Fibroblast of the aortic adventitia (primary cell): ENCODE results near the gene JDP2. TPM values are rescaled to one million over a fixed set of nuclear protein-coding genes. Genes with fewer than 3 reads are reported as not detected.

ENCODE experiments used
- DNase-seq: peaks from one replicate; pipeline ENCODE4 v3.0.0-alpha.2; 2010; ENCODE audit warnings: low read depth
- H3K4me3 ChIP-seq: 2 replicates; pipeline ENCODE4 v1.5.1; 2011; ENCODE audit warnings: low read depth, mild to moderate bottlenecking, control low read depth, low read length, moderate library complexity
- total RNA-seq: library from RNA; depleted of rRNA; stranded (reverse); fragments of >200 nt; gene quantifications from 2 replicates; pipeline ENCODE4 v1.2.3, GENCODE V29; 2012; ENCODE audit warnings: low replicate concordance
- TF ChIP-seq, protein P1 (sequence below): IDR thresholded peaks from 2 replicates; pipeline ENCODE4 v1.5.1; 2011; ENCODE audit warnings: mild to moderate bottlenecking, low read length, control low read depth, inconsistent platforms; ENCODE audit not compliant: insufficient read depth

The JDP2 gene
- total RNA-seq, 1 donor: 80.1 TPM

DNA sequence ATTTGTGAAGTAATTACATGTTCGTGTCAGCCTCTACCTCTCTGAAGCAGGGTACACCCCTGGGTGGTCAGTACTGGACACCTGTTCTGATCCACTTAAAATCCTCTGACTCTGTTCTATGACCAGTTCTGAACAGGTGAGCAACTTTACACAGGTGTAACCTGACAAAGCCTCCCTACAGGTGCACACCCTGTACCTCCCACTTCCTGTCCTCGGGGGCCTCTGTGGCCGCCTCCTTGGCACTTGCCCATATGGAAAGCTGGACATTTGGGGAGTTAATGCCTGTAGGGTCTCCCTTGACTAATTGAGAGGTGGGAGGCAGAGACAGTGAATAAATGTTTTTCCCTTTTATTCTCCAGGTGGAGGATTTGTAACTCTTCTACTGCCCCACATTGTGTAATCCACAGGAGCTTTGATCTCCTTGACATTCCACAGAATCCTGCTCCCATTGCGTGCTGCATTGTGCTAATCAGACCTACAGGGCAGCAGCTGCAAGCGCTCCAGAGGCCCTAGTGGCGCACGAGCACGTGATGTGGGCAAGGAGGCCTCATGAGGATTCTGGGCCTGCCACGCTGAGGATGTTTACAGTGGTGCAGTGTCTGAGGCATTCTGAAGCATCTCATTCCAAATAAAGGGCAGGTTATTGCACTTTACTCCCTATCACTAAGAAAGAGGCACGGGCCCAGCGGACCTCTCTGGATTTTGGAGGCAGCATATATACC, 48.6 kb downstream of the JDP2 start:
- TF ChIP-seq, protein P1, sequence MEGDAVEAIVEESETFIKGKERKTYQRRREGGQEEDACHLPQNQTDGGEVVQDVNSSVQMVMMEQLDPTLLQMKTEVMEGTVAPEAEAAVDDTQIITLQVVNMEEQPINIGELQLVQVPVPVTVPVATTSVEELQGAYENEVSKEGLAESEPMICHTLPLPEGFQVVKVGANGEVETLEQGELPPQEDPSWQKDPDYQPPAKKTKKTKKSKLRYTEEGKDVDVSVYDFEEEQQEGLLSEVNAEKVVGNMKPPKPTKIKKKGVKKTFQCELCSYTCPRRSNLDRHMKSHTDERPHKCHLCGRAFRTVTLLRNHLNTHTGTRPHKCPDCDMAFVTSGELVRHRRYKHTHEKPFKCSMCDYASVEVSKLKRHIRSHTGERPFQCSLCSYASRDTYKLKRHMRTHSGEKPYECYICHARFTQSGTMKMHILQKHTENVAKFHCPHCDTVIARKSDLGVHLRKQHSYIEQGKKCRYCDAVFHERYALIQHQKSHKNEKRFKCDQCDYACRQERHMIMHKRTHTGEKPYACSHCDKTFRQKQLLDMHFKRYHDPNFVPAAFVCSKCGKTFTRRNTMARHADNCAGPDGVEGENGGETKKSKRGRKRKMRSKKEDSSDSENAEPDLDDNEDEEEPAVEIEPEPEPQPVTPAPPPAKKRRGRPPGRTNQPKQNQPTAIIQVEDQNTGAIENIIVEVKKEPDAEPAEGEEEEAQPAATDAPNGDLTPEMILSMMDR: no peak
- DNase-seq: no peak
- no peak overlapping the region for H3K4me3 ChIP-seq

GRCh38 chr14:75477881-75478280, 50.1 kb downstream of the JDP2 start:
- no peak for DNase-seq
- TF ChIP-seq, protein P1: no peak
- H3K4me3 ChIP-seq: no peak overlapping the region

DNA sequence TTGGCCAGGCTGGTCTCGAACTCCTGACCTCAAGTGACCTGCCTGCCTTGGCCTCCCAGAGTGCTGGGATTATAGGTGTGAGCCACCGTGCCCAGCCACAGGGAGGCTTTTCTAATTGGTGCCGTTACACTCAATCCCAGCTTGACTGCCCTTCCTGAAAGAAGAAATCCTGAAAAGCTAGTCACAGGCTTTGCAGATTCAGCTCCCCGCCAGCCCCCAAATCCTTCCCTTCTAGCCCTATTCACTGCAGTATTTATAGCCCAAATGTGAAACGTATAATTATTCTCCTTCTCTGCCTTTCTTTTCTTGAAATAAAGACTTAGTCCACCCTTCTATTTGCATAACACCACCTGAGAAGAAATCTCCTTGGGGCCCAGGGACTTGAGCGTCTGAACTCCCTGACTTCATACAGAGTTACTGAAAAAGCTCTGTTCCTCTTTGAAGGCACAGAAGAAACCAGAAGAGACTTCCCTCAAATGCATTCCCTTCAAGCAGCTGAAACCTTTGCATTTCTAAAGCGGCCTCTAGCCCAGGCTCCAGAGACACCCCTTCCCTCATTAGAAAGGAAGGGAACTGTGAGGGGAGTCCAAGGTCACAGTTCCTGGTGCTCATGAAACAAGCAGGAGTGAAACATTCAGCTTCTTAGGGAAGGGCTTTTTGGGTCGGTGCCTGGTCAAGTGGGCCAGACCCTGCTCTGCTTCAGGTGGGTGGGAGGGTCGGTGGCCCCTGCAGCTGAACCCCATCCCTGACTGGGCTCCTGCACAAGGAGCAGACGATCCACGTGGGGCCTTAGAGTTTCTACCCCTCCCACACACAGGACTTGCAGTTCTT, 52.2 kb downstream of the JDP2 start:
- DNase-seq: no peak
- TF ChIP-seq, protein P1: no peak
- H3K4me3 ChIP-seq: no peak overlapping the region

DNA sequence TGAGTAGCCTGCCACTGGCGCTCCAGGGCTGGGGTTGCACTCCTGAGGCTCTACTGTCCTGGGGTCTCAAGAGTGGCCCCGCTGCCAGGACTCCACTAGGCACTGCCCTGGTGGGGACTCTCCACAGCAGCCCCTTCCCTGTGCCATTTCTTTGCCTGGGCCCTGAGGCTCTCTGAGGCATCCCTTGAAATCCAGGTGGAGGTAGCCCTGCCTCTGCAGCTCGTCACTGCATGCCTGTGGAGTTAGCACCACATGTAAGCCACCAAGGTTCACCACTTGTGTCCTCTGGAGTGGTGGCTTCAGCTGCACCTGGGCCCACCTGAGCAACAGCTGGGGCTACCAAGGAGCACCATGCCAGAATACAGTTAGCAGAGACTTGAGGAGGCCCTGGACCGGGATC, 54.5 kb downstream of the JDP2 start:
- H3K4me3 ChIP-seq: no peak overlapping the region
- no peak for DNase-seq
- TF ChIP-seq, protein P1: no peak

GRCh38 chr14:75484711-75485429, 57.0 kb downstream of the JDP2 start:
- no peak overlapping the region for H3K4me3 ChIP-seq
- TF ChIP-seq, protein P1: no peak
- no peak for DNase-seq

DNA sequence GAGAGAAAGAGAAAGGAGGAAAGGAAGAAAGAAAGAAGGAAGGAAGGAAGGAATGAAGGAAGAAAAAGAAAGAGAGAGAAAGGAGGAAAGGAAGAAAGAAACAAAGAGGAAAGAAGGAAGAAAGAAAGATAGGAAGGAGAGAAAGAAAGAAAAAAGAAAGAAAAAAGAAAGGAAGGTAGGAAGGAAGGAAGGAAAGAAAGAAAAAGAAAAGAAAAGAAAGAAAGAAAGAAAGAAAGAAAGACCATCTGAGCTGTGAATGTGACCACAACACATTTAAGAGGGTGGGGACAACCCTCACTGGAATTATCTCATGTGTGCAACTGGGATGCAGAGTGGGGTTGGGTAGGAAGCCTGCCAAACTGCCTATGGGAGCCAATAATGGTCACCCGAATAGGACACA, 58.5 kb downstream of the JDP2 start:
- TF ChIP-seq, protein P1: no peak
- no peak for DNase-seq
- H3K4me3 ChIP-seq: no peak overlapping the region
